22Rv1 (cell line): ENCODE measurements around the gene ODAD4.

Experiments
- CTCF ChIP-seq: fragments of 450-650 bp; IDR thresholded peaks from 2 replicates; pipeline ENCODE4 v1.5.1; 2017; ENCODE audit warnings: mild to moderate bottlenecking
- ZFX ChIP-seq: fragments of 450-650 bp; IDR thresholded peaks from 2 replicates; pipeline ENCODE4 v1.6.1; 2017; ENCODE audit warnings: antibody characterized with exemption, borderline replicate concordance

GRCh38 chr17:41965694-41966462 is 35.5 kb downstream of the ODAD4 start:
- no peak for TF ChIP-seq CTCF
- no peak for TF ChIP-seq ZFX
